SU-DHL-6 (cell line): Measurements from ENCODE around the gene ZSWIM4.

Experiments
- CTCF ChIP-seq: fragments of 200-600 bp; sonication (generic); IDR thresholded peaks from one replicate; pipeline ENCODE4 v1.5.1; 2017; ENCODE audit warnings: antibody characterized with exemption, mild to moderate bottlenecking, low read length, moderate library complexity; ENCODE audit not compliant: insufficient read depth, poor library complexity, severe bottlenecking
- EZH2phosphoT487 ChIP-seq: fragments of 200-600 bp; sonication (generic), shearing (Covaris generic); conservative IDR thresholded peaks from 2 replicates; pipeline ENCODE4 v1.6.1; 2018; ENCODE audit warnings: mild to moderate bottlenecking, antibody characterized with exemption, low read length, moderate library complexity, mixed read lengths

GRCh38 chr19:13866463-13867046 lies 71.3 kb downstream of the ZSWIM4 start:
- TF ChIP-seq CTCF: no peak
- no peak for TF ChIP-seq EZH2phosphoT487
